Adipose tissue (tissue), 3 donors: ENCODE measurements around the gene SLC32A1. TPM values are rescaled to one million over a fixed set of nuclear protein-coding genes. Genes with fewer than 3 reads are reported as not detected.

ENCODE experiments used
- H3K27ac ChIP-seq: one replicate; pipeline ENCODE4 v1.5.1; 2013; ENCODE audit warnings: low read depth, low read length
- WGBS, 3 donors: extraction: QIAGEN DNeasy Blood & Tissue Kit; methylation state at CpG; one replicate each; pipeline ENCODE4 v1.1.7; 2013; 5-methylcytosine and 5-hydroxymethylcytosine counted together
- polyA plus RNA-seq, 3 donors: library from polyadenylated mRNA; stranded (reverse); fragments of 200-250 nt; gene quantifications; one replicate each; pipeline ENCODE4 v1.2.3, GENCODE V29; 2013
- donor health status: healthy with polysubstance abuse.
- donor health status: Bipolar disorder and iron deficiency.
- donor health status: healthy.

SLC32A1 gene
- polyA plus RNA-seq = not detected

DNA sequence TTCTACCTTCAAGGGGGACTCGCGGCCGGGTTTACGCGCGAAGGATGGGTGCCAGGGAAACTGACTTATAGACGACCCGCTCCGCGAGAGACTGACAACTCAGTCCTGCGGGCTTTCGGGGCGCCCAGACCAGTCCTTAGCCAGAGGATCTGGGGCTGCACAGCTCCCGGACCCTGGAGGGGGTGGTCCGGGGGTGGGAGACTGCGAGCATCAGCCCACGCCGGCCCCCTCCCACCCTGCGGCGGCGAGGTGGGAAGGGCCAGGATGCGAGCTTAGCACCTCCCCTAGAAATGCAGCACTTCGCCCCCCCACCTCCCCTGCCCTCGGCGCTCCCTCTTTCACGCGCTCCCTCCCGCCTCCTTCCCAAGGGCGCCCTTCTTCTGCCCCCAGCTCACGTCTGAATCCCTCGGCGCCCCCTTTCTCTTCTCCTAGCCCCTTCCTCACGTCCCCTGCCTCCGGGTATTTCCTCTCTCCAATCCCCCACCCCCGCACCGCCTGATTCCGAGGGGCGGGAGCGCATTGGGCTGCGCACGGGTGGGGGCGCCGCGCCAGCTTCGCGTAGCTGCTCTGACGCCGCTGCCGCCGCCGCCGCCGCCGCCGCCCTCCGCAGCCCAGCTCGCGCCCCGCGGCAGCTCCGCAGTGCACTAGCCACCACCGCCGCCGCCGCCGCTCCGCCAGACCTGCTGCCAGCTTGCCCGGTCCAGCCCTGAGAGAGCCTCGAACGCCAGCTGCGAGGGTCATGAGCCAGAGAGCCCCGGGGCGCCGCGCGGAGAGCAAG lies at the start of gene SLC32A1:
Gene SLC32A1, plus strand, starts transcription at position 639 of the 778 bp plus-strand sequence. CDS start 239 bp downstream, outside the sequence.
- no peak within 1 kb of the TSS for H3K27ac ChIP-seq
- 1 to 2% (median 2%) methylated on average over 59 to 76 of the region's 76 CpGs for WGBS, 3 donors

DNA sequence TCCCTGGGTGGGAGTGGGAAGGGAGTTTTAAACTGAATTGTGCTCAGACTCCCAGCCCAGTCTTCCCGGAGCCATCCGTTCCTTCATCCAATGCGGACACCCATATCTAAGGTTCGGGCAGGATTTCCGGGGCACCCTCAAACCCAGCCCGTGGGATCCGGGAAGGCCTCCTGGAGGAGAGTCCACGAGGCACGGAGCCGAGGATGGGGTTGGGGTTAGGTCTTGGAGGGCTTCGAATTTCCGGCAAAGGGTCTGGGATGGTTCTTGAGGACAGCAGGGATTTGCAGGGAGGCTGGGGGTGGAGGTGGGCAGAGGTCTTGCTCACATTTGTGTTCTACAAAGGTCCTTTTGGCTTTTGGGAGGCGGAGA lies 49.5 kb upstream of the SLC32A1 start:
- 21 to 31% (median 27%) methylated on average over 13 of the region's 13 CpGs for WGBS, 3 donors
- no peak overlapping the region for H3K27ac ChIP-seq

- 69 to 92% (median 82%) methylated on average over 5 of the region's 5 CpGs for WGBS, 3 donors
- no peak overlapping the region for H3K27ac ChIP-seq
Observed at GRCh38 chr20:38676576-38676975, 47.7 kb upstream of the SLC32A1 start.

GRCh38 chr20:38680500-38681306 lies 43.6 kb upstream of the SLC32A1 start:
- 33 to 46% (median 41%) methylated on average over 9 of the region's 9 CpGs for WGBS, 3 donors
- no peak overlapping the region for H3K27ac ChIP-seq

DNA sequence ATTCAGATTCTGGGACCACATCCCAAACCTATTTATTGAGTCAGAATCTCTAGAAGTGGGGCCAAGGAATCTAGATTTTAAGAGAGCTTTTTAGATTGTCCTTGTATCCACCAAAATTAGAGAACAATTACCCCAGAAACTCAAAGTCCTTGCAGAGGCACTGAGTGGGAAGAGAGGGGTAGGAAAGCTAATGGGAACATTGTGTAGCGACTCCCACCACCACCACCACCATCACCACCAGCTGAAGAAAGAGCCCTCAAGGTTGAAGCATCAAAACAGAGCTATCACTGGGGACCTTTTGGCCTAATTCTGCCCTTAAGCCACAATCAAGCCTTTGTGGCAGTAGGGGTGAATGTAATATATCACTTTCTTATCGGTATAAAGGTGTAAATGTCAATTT lies 39.0 kb upstream of the SLC32A1 start:
- H3K27ac ChIP-seq = no peak overlapping the region
- WGBS, 3 donors = 42 to 62% (median 55%) methylated on average over 2 of the region's 2 CpGs

DNA sequence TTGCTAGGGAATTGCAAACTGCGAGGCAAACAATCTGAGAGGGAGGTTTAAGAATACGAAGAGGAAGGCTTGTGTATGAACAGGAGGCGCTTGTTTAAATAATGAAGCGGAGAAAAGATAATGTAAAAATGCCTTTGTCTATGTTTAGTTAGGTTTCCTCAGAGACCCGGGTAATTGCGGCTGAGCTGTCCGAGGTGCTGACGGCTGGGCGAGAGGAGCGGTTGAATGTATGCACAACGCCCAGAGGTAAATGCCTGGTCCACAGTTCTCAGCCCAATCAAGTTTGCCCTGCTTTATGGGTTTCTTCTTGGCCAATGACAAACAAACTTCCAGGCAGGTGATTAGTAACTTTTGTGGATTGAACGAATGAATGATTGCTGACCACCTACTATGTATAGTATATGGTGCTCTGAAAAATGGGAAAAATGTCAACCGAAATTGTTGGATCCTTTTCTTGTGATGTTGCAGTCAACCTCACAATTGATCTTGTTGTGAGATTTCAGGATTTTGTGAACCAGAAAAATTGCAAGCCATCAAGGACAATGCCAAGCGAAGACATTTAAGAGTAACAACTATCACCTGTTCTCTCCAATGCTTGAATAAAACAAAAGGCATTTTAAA lies 38.3 kb upstream of the SLC32A1 start:
- WGBS, 3 donors = 11 to 12% (median 11%) methylated on average over 14 of the region's 14 CpGs
- no peak overlapping the region for H3K27ac ChIP-seq

DNA sequence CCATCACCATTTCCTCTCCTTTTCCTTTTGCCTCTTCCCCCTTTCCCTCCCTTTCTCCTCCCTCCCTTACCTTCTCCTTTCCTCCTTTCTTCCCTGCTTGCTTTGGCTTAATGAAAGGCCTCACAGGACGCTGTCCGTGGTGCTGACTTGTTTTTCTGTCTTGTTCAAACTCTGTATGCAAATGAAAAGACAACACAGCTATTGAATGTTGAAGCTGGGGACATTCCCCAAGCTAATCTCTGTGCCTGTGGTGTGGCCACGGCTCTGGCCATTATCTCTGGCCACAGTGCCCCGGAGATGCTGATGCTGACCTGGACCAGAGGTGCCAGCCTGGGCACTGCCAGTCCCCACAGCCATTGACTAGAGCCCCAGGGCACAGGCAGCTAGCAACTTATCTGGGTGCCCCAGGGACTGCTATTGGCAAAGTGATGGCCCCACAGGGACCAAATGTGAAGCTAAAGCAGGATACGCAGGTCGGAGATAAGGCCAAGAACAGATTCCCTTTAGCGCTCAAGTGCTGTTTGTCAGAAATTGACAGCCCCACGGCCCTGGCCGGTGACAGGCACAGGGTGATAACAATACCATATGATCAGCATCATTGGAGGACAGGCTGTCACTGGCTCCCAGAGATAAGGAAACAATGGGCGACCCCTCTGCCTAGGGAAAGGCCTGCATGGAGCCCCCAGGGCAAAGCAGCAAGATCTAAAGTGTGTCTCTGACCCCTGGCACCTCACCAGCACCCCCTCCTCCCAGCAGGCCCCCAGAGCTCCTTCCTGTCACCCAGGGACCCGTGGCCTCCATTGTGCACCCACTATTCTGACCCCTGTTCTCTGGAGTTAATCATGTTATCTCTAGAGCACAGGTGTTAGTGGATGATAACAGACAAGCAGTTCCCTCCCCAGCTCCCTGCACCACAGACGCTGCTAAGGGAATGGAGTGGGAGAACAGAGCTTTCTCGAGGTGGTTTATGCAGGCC lies 31.6 kb upstream of the SLC32A1 start:
- WGBS, 3 donors = 20 to 24% (median 22%) methylated on average over 13 of the region's 13 CpGs
- no peak overlapping the region for H3K27ac ChIP-seq

DNA sequence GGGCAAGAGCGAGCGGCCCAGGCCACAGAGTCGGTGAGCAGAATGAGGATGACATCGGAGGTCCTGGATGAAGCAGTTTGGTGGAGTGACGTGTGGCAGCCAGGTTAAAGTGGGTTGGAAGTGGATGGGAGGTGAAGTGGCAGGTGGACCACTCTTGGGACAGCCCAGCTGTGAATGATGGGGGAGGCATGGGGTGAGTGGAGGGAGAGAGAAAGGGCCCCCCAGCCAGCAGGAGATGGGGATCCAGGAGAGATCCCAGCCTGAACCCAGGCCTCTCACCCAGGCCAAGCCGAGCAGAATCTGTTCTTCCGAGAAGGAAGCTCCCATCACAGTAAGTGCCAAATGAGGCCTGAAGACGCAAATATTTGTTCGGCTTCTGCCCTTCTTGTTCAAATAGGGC lies 27.0 kb upstream of the SLC32A1 start:
- 51 to 83% (median 81%) methylated on average over 9 of the region's 9 CpGs for WGBS, 3 donors

GRCh38 chr20:38698541-38698940 lies 25.7 kb upstream of the SLC32A1 start:
- 70 to 86% (median 83%) methylated on average over 15 of the region's 15 CpGs for WGBS, 3 donors
- no peak overlapping the region for H3K27ac ChIP-seq

More for the DNA sequence above, 27.0 kb upstream of the SLC32A1 start:
- no peak overlapping the region for H3K27ac ChIP-seq

DNA sequence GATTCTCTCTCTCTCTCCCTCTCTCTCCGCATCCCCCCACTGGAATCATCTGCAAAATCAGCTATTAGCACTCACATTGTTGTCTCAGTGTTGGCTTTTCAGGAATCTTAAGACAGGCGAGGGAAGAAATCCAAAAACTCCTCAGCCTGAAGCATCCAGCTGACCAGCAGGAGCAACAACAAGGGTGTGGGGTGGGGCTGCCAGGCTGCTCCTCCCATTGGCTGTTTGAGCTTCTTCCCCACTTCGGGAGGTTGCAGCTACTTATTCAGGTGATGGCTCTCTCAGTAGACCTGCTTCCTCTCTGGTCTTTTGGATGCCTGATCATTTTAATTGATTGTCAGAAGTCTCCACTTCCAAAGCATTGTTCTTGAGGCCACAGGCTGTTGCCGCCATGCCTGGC lies 24.1 kb upstream of the SLC32A1 start:
- no peak overlapping the region for H3K27ac ChIP-seq
- 33 to 49% (median 43%) methylated on average over 4 of the region's 4 CpGs for WGBS, 3 donors

- 57 to 87% (median 76%) methylated on average over 3 of the region's 3 CpGs for WGBS, 3 donors
Observed at GRCh38 chr20:38700926-38701325, 23.4 kb upstream of the SLC32A1 start.

GRCh38 chr20:38703526-38703925 lies 20.8 kb upstream of the SLC32A1 start:
- WGBS, 3 donors = 46 to 78% (median 60%) methylated on average over 3 of the region's 3 CpGs

More at GRCh38 chr20:38700926-38701325, 23.4 kb upstream of the SLC32A1 start:
- H3K27ac ChIP-seq = no peak overlapping the region

GRCh38 chr20:38704136-38704535 lies 20.1 kb upstream of the SLC32A1 start:
- WGBS, 3 donors = 50 to 60% (median 57%) methylated on average over 4 of the region's 4 CpGs
- H3K27ac ChIP-seq = no peak overlapping the region

More at GRCh38 chr20:38703526-38703925, 20.8 kb upstream of the SLC32A1 start:
- no peak overlapping the region for H3K27ac ChIP-seq

DNA sequence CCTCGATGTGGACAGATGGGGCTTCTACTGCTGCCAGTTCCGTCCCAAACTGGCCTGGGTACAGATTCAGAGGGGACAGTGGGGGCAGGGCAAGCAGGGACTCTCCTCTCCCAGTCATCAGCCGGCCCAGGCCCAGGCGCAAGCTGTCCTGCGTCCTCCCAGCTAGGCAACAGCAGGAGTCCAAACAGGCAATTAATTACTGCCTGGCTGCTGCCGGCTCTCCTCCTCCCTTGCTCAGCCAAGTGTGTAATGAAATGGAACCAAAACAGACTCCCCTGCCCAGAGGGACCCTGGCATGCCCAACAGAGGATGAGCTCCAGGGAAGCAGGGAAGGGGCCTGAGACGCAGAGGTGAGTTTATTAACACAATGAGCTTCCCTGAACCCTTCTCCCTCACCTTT lies 17.8 kb upstream of the SLC32A1 start:
- 13 to 26% (median 18%) methylated on average over 7 of the region's 7 CpGs for WGBS, 3 donors

DNA sequence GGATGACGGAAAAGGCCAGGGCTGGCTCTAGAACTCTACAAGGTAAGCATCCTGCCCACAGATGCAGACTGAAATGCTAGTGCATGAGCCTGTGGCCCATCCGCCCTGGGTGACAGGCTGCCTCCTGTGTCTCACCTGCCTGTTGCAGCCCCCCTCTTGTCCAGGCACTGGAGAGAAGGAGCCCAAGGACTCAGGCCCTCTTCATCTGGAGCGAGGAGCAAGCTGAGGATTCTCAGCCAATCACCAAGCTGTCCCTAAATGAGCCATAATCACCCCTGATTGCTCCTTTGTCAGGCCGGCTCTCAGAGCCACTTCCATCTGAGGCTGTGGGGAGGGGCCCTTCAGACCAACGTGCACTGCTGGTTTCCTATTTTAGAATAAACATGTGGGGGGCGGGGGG lies 10.0 kb upstream of the SLC32A1 start:
- H3K27ac ChIP-seq = no peak overlapping the region
- WGBS, 3 donors = 19 to 32% (median 20%) methylated on average over 6 of the region's 6 CpGs

More for the DNA sequence above, 17.8 kb upstream of the SLC32A1 start:
- no peak overlapping the region for H3K27ac ChIP-seq

DNA sequence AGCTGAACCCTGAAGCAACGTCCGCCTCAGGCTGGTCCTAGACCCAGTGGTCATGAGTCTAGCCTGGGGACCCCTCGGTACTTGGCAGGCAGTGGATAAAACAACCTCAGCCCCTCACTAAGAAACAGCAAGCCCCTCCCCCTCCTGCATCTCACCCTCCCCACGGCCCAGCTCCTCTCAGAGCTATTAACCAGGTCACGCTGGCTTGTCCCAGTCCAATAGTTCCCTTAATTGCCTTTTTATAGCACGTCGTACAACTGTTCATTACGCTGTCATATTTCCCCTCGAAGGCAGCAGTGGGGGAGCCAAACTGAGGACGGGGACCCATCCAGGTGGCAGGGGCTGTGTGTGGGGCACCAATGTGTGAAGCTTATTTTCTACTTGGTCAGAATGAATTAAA lies 8.6 kb upstream of the SLC32A1 start:
- WGBS, 3 donors = 23 to 45% (median 35%) methylated on average over 10 of the region's 10 CpGs
- H3K27ac ChIP-seq = no peak overlapping the region

GRCh38 chr20:38722683-38723016 lies 1.6 kb upstream of the SLC32A1 start:
- 0 to 4% (median 1%) methylated on average over 6 to 7 of the region's 7 CpGs for WGBS, 3 donors
- H3K27ac ChIP-seq = no peak overlapping the region
